HG03439 (cell line): ENCODE data around the gene FBF1.
"Not testable (repeated sequence)": the region's sequence is repeated elsewhere in the genome, so short reads cannot be mapped to it uniquely, and the experiment has no call there.

Source experiments
- ATAC-seq: cut with Tn5 transposase; IDR thresholded peaks from one replicate; pipeline ENCODE4 v1.9.1; 2021; ENCODE audit warnings: mild to moderate bottlenecking, moderate library complexity; ENCODE audit not compliant: unreplicated experiment

Gene FBF1, protein sequence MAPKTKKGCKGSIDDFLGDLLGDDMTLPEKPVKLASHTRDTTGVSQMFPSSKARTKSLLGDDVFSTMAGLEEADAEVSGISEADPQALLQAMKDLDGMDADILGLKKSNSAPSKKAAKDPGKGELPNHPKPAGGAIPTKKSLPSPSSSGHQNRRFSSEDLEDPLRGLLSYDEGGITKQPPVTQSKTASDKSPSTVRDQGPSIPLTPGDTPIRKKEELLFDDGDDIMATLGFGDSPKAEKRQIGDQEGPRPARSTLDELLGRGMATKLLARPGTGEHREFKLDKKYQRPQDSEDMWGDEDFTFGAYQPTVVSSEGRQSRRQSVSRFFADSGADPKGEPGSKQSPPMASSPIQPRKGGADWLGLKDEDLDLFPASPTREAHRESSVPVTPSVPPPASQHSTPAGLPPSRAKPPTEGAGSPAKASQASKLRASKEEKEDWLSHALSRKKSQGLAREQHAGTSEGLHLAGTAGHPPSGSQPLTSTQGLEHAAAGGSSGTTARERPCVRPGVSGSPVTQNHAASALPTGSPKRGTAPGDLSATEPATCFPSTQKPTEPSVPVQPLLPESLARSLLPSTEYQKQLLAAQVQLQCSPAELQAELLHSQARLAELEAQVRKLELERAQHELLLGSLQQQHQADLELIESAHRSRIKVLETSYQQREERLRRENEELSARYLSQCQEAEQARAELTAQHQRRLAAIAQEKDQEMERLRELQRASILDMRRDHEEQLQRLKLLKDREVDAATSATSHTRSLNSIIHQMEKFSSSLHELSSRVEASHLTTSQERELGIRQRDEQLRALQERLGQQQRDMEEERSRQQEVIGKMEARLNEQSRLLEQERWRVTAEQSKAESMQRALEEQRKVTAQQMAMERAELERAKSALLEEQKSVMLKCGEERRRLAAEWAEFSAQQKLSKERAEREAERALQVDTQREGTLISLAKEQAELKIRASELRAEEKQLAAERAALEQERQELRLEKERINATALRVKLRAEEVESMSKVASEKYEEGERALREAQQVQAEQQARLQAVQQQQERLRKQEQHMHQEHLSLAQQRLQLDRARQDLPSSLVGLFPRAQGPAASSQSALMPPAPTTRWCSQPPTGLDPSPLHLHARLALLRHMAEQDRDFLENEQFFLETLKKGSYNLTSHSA

GRCh38 chr17:75940727-75941441, at the start of gene FBF1:
TSS of gene FBF1 (minus strand) at chr17:75941042. CDS start at chr17:75938149, 2,893 bp downstream.
- peak; percentile 87 for ATAC-seq

- ATAC-seq: no peak
These were observed 46.2 kb upstream of the FBF1 start for GRCh38 chr17:75987041-75987440.

DNA sequence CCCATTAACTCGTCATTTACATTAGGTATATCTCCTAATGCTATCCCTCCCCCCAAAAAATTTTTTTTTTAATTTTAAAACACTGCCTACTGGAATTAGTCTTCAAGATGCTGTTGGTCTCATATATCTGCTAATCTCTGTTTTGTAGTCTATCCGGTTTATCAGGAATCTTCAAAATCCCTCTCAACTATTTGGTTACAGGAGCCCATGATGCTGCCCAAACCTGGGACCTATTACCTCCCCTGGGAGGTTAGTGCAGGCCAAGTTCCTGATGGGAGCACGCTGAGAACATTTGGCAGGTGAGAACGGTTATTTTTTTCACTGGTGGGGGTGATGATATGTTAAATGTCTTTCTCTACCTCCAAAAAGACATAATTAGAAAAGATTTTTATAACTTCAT, 45.1 kb upstream of the FBF1 start:
- no peak for ATAC-seq

DNA sequence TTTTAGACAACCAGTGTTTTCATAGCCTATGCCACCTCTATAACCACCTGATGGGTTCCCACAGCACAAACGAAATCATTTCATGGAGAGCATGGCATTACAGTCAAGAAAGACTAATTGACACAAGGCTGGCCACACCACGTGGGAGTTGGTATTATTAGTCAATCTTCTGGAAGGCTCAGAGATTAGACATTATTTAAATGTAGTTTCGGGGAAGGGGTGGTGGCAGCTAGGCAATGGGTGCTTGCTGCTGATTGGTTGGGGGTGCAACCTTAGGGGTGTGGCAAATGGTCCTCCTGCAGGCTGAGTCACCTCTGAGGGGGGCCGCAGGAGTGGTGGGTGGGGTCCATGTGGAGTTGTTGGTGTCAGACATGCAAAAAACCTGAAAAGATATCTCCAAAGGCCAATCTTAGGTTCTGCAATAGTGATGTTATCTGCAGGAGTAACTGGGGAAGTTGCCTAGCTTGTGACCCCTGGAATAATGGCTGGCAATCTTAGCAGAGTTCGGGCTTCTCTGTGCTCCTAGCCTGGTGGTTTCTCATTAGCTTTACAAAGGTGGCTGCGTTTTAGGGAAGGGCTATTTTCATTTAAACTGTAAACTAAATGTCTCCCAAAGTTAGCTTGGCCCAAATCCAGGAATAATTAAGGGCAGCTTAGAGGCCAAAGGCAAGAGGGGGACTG, 42.8 kb upstream of the FBF1 start:
- no peak for ATAC-seq

GRCh38 chr17:75981019-75981615, 40.3 kb upstream of the FBF1 start:
- no peak for ATAC-seq

DNA sequence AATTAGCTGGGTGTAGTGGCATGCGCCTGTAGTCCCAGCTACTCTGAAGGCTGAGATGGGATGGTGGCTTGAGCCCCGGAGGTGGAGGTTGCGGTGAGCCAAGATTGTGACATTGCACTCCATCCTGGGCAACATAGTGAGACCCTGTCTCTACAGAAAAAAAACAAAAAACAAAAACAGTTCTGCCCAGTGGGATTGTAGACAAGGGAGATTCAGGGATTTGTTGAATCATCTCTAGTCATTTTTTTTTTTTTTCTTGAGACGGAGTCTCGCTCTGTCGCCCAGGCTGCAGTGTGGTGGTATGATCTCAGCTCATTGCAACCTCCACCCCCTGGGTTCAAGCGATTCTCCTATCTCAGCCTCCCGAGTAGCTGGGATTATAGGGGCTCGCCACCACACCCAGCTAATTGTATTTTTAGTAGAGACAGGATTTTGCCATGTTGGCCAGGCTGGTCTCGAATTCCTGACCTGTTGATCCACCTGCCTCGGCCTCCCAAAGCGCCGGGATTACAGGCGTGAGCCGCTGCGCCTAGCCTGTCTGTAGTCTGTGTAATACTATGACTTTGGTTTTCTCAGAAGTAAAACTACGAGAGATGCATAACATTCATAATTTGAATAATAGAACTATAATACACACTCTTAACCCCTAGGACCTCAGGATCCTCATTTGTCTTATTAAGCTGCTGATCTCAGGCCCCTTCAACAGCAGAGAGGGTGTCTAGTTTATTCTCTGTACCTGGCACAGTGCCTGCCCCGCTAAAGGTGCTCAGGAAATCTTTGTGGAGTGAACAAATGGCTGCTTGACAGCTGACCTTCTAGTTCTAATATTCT, 39.6 kb upstream of the FBF1 start:
- no peak for ATAC-seq

- peak; percentile 18 for ATAC-seq
These were observed 38.9 kb upstream of the FBF1 start for GRCh38 chr17:75979705-75980187.

GRCh38 chr17:75978938-75979704, 38.3 kb upstream of the FBF1 start, which contains the start of the genes ACOX1 and TEN1:
TSS of gene ACOX1 (minus strand) at chr17:75979166. CDS start at chr17:75979073, 93 bp downstream.
TSS of gene TEN1 (plus strand) at chr17:75979240. CDS start at chr17:75986193, 6,953 bp downstream.
- ATAC-seq: peak; percentile 89

DNA sequence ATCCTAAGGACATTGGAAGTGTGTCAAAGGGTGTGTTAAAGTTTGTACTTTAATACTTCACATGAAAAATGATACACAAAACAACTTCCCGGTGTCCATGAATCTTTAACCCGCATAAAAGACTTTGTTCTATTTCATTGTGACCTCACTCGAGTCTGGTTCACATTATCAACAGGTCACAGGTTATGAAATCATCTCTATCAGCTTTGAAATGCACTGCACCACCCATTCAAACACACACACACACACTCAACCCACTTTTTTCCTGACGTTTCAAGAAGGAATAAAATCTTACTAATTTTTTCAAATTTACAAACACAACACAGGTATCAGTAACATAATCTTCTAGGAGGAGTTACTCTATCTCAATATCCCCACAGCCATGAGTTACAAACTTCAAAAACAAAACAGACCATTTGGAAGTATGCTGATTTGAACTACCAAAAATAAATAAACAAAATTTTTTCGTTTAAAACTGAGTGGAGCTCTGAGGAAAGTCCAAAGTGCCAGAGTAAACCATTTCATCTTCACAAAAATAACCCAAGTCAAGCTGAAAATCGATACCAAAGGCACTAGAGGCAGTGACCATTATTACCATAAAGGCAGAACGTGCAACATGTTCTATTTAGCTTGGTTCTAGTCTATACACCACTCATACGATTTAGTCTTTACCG, 35.5 kb upstream of the FBF1 start:
- no peak for ATAC-seq

DNA sequence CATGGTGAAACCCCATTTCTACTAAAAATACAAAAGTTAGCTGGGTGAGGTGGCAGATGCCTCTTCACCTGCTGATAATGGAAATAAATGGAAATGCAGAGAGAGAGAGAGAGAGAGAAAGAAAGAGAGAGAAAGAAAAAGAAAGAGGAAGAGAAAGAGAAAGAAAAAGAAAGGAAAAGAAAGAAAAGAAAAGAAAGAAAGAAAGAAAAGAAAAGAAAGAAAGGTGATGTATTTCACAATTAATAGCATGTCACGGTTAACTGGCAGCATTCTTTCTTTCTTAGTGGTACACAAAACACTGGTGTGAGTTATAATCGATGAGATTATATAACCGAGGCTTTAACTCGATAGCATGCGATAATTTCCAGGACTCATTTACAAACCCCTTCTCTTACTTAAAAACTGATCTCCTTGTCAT, 34.9 kb upstream of the FBF1 start:
- ATAC-seq: no peak

GRCh38 chr17:75975187-75975586, 34.3 kb upstream of the FBF1 start:
- ATAC-seq: not testable (repeated sequence)

DNA sequence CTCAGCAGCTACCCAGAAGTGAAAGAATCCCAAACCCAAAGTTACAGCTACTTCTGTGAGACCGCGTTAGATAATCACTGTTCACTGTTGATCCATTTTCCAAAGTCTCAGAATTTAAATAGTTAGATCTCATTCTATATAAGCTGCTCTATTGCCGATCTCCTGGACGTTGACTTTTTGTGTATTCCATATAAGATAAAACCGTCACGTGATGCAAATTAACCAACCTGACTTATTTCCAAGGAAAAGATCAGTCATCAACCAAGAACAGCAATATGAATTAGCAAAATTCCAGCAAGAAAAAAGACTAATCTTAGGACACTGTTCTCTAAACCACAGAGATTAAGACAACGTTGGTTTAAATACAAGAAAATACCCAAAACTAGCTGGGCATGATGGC, 29.8 kb upstream of the FBF1 start:
- ATAC-seq: no peak

DNA sequence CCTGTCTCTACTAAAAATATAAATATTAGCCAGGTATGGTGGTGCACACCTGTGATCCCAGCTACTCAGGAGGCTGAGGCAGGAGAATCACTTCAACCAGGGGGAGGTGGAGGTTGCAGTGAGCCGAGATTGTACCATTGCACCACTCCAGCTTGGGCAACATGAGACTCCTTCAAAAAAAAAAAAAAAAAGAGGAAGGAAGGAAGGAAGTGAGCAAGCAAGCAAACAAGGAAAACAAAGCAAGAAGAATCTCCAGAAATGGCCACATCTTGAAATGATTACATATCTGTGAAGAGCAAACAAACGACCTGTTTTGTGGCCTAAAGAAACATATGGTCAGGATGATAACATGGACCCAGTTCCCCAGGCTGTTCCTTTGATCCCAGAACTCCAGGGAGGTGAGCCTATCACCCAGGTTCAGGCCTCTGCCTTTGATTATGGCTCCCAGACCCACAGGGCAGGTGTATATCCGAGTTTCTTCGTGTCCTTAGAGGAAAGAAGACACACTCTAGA, 29.2 kb upstream of the FBF1 start:
- ATAC-seq: no peak

GRCh38 chr17:75969044-75969443, 28.2 kb upstream of the FBF1 start:
- ATAC-seq: not testable (repeated sequence)

- ATAC-seq: no peak
These were observed 24.6 kb upstream of the FBF1 start for GRCh38 chr17:75965468-75965867.

DNA sequence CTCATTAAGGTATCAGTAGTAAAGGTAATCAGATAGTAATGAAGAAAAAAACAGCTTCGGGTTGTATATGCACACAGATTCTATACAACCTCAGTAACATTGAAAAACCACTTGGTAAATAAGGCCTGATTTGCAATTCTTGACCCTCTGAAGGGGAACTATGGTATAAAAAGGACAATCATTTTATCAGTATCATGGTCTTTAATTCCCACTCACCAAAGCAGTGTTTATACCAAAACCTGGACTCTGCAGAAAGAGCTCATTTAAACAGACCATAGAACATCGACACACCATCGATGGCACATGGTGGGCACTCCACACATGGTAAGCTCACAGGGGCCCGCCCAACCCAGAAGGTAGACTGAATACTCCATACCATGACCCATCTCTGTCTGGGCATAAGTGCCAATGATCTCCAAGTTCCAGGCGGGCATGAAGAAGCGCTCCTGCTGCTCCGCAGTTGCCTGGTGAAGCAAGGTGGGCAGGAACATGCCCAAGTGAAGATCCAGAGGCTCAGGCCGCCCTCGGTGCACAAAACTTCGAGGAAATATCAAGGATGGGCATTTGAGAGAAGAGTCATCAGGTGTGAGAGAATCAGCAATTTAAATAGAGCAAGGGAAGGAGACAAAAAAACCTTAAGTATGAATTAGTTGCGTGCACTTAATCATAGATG, 19.1 kb upstream of the FBF1 start:
- no peak for ATAC-seq
